PC-3 (cell line): ENCODE measurements around the gene TRIM10.

Source experiments
- EZH2phosphoT487 ChIP-seq: fragments of 300-600 bp; sonication (generic); IDR thresholded peaks from 2 replicates; pipeline ENCODE4 v1.6.1; 2018; ENCODE audit warnings: mild to moderate bottlenecking, antibody characterized with exemption, low read length, borderline replicate concordance
- TF ChIP-seq, protein P1 (sequence below): fragments of 300-600 bp; sonication (generic); conservative IDR thresholded peaks from 2 replicates; pipeline ENCODE4 v1.5.1; 2017; ENCODE audit warnings: antibody characterized with exemption, low read depth, mild to moderate bottlenecking, low read length

GRCh38 chr6:30111266-30111856 lies 49.6 kb downstream of the TRIM10 start:
- TF ChIP-seq, protein P1, sequence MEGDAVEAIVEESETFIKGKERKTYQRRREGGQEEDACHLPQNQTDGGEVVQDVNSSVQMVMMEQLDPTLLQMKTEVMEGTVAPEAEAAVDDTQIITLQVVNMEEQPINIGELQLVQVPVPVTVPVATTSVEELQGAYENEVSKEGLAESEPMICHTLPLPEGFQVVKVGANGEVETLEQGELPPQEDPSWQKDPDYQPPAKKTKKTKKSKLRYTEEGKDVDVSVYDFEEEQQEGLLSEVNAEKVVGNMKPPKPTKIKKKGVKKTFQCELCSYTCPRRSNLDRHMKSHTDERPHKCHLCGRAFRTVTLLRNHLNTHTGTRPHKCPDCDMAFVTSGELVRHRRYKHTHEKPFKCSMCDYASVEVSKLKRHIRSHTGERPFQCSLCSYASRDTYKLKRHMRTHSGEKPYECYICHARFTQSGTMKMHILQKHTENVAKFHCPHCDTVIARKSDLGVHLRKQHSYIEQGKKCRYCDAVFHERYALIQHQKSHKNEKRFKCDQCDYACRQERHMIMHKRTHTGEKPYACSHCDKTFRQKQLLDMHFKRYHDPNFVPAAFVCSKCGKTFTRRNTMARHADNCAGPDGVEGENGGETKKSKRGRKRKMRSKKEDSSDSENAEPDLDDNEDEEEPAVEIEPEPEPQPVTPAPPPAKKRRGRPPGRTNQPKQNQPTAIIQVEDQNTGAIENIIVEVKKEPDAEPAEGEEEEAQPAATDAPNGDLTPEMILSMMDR, result no peak
- no peak for TF ChIP-seq EZH2phosphoT487
